ENCODE data around the gene TMEM120B.
"Not testable (repeated sequence)": the region's sequence is repeated elsewhere in the genome, so short reads cannot be mapped to it uniquely, and the experiment has no call there.

DNA sequence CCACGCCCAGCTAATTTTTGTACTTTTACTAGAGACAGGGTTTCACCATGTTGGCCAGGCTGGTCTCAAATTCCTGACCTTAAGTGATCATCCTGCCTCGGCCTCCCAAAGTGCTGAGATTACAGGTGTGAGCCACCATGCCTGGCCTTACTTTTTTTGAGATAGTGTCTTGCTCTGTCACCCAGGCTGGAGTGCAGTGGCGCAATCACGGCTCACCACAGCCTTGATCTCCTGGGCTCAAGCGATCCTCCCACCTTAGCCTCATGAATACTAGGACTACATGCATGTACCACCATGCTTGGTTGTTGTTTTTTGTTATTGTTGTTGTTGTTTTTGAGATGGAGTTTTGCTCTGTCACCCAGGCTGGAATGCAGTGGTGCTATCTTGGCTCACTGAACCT is 33.0 kb downstream of the TMEM120B start:
- not testable (repeated sequence) for TF ChIP-seq FOXM1 (IDR thresholded peaks at IDR 0.05; ENCODE audit: borderline replicate concordance); CTBP1 (IDR thresholded peaks at IDR 0.05; ENCODE audit: borderline replicate concordance); BHLHE40 (IDR thresholded peaks at IDR 0.05; ENCODE audit: borderline replicate concordance); NFRKB (IDR thresholded peaks at IDR 0.05); SP1 (IDR thresholded peaks at IDR 0.05); FOXA1 (IDR thresholded peaks at IDR 0.05)
- TF ChIP-seq, protein P1, sequence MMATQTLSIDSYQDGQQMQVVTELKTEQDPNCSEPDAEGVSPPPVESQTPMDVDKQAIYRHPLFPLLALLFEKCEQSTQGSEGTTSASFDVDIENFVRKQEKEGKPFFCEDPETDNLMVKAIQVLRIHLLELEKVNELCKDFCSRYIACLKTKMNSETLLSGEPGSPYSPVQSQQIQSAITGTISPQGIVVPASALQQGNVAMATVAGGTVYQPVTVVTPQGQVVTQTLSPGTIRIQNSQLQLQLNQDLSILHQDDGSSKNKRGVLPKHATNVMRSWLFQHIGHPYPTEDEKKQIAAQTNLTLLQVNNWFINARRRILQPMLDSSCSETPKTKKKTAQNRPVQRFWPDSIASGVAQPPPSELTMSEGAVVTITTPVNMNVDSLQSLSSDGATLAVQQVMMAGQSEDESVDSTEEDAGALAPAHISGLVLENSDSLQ (IDR thresholded peaks at IDR 0.05) = not testable (repeated sequence)
